Activated naive CD8-positive, alpha-beta T cell treated with anti-CD3 and anti-CD28 coated beads, Interleukin-2, amount 10 ng/mL, durations not matched to agents 7 days and 5 days (primary cell): ENCODE results near the gene MAP3K9. TPM values are rescaled to one million over a fixed set of nuclear protein-coding genes. Genes with fewer than 3 reads are reported as not detected.

ENCODE experiments used
- ATAC-seq: fragments of 150-1000 bp; cut with Tn5 transposase; one replicate; pipeline ENCODE4 v1.10.0; 2021; ENCODE audit warnings: low read depth, moderate library complexity
- POLR2A ChIA-PET: fragments of 350-600 bp; sonication (Branson Sonifier 250); formaldehyde crosslinking; loops from one replicate; lab custom pipeline; 2021; ENCODE audit warnings: antibody characterized with exemption; lab: Charles Lee
- DNase-seq: peaks from one replicate; pipeline ENCODE4 v3.0.0; 2021
- H3K27ac Mint-ChIP-seq: one replicate; pipeline ENCODE4 v1.8.0; 2022; ENCODE audit warnings: mild to moderate bottlenecking, mixed read lengths
- H3K27me3 Mint-ChIP-seq: one replicate; pipeline ENCODE4 v1.8.0; 2022; ENCODE audit warnings: mild to moderate bottlenecking, moderate library complexity, mixed read lengths
- H3K36me3 Mint-ChIP-seq: one replicate; pipeline ENCODE4 v1.8.0; 2021; ENCODE audit warnings: mild to moderate bottlenecking, mixed read lengths
- H3K4me1 Mint-ChIP-seq: one replicate; pipeline ENCODE4 v1.8.0; 2021; ENCODE audit warnings: mixed read lengths
- H3K4me3 Mint-ChIP-seq: one replicate; pipeline ENCODE4 v1.8.0; 2022; ENCODE audit warnings: mild to moderate bottlenecking, moderate library complexity, mixed read lengths
- H3K9me3 Mint-ChIP-seq: one replicate; pipeline ENCODE4 v1.8.0; 2021; ENCODE audit warnings: mixed read lengths
- total RNA-seq, 2 experiments: library from RNA; stranded (reverse); gene quantifications; one replicate each; pipeline ENCODE4 v1.2.3, GENCODE V29; 2021

The MAP3K9 gene
- total RNA-seq, 2 experiments from 2014 or later = 8.2 to 8.9 TPM

DNA sequence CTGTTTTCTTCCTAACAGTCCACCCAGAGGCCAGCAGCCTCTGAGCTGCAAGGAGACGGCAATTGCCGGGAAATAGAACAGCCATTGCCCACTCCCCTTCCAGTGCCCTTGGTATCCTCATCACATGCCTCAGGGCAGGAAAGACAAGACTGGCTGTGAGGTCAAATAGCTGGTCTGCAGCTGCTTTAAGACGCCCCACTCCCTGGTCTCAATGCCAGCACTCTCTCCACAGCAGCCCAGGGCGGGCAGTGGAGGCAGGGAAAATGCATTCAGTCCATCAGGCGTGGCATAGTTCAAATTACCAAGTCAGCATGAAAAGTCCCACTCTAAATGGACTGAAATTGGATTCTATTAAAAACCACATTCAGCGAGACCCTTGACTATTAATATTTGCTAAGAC is 132.0 kb downstream of the MAP3K9 start:
- DNase-seq (no peak), ATAC-seq (no peak)
- POLR2A ChIA-PET = no interaction called here

More for the DNA sequence above, 132.0 kb downstream of the MAP3K9 start:
- Mint-ChIP-seq H3K9me3 (no peaks in the 10 kb centered on the region), H3K4me1 (no peaks in the 10 kb centered on the region), H3K36me3 (peaks cover 9% of the 10 kb centered on the region), H3K27ac (no peak overlapping the region), H3K4me3 (no peak overlapping the region), H3K27me3 (no peaks in the 10 kb centered on the region)

Other genes starting within 250 kb of the MAP3K9 start
- 10 to 100 TPM; 52.8 to 55.6 TPM for gene MED6, start 208.9 kb downstream of the MAP3K9 start, total RNA-seq
- 10 to 100 TPM; 16.6 to 17.2 TPM for gene TTC9, start 167.6 kb downstream of the MAP3K9 start, total RNA-seq
- gene PCNX1, start 97.9 kb upstream of the MAP3K9 start, total RNA-seq = 10 to 100 TPM; 80.0 to 93.0 TPM